ENCODE data around the gene IL1RAP.

- TF ChIP-seq POLR2A (IDR thresholded peaks at IDR 0.05) (no peak), CTCF (IDR thresholded peaks at IDR 0.05) (no peak)
Observed at GRCh38 chr3:190495354-190495753, 18.5 kb upstream of the IL1RAP start.

Data from vagina (tissue), 2 donors.